Right lung (tissue), 5 donors: ENCODE results near the gene CPT1B. TPM values are rescaled to one million over a fixed set of nuclear protein-coding genes. Genes with fewer than 3 reads are reported as not detected.
A peak's percentile ranks its signal among the peaks of the same experiment; 100 is the strongest.
"Not testable (repeated sequence)": the region's sequence is repeated elsewhere in the genome, so short reads cannot be mapped to it uniquely, and the experiment has no call there.

ENCODE experiments used
- DNase-seq, 2 donors: peaks; one replicate each; pipeline ENCODE4 v3.0.0-alpha.2; 2013
- polyA plus RNA-seq, 5 donors: library from polyadenylated mRNA; unstranded; fragments of 120-200 nt; gene quantifications; one replicate each; pipeline versions ENCODE4 v1.2.1 to v1.2.3, GENCODE V29; 2013; ENCODE audit warnings: inconsistent platforms in 1 of 5, low replicate concordance in 1 of 5; ENCODE audit not compliant: insufficient read length in 5 of 5, insufficient read depth in 1 of 5

Gene CPT1B
- polyA plus RNA-seq, 5 donors = 8.8 to 12.4 (median 12.1) TPM

- no peak for DNase-seq
Measured at GRCh38 chr22:50547263-50547985, 30.8 kb downstream of the CPT1B start.

DNA sequence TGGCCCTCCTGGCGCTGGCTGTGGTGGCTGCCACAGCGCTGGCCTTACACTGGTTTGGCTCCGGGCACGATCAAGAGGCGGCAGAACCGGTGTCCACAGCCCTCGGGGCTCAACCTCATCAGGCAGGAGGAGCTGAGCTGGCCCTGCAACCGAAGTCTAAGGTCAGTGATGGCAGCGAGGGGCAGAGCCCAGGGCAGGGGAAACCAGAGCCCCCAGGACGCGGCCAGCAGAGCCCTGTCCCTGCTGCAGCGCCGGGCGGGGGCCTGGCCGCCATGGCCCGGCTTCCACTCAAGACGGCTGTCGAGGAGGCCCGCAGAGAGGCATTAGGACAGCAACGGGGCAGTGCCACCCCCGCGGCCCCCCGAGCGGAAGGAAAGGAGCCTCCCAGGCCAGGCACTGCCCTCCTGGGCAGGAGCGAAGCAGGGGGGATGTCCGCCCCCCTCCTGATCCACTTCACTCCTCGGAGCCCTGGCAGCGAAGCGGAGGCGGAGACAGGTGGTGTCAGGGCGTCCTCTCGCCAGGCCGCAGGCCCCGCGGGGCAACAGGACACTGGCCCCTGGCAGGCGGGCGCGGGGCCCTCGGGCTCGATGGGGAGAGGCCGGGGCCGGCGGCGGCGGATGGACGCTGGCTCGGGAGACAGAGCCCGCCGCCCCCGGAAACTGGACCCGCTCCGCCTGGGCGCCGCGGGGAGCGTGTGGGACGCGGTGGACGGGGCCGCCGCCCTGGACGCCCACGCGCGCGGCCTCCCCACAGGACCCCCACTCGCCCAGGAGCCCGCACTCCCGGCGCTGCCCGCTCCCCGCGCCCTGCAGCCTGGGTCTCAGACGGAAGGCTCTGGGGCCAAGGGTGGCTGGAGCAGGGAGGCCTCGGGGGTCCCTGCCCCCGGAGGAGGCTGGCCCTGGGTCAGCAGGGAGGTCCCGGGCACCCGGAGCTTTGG is 31.6 kb downstream of the CPT1B start:
- no peak for DNase-seq

- DNase-seq = no peak
Measured at GRCh38 chr22:50545522-50546325, 32.5 kb downstream of the CPT1B start, which contains the start of gene KLHDC7B. Gene KLHDC7B, plus strand, starts transcription at chr22:50545899. Its CDS starts 345 bp downstream, at chr22:50546244.

- DNase-seq = no peak
Measured at GRCh38 chr22:50544746-50545253, 33.4 kb downstream of the CPT1B start.

- peak in 1 of 2 donors; percentile 51 for DNase-seq
Measured at GRCh38 chr22:50544078-50544745, 34.0 kb downstream of the CPT1B start.

- no peak for DNase-seq
Measured at GRCh38 chr22:50542416-50542927, 35.8 kb downstream of the CPT1B start.

- not testable (repeated sequence) for DNase-seq
Measured at GRCh38 chr22:50541667-50542026, 36.6 kb downstream of the CPT1B start.

DNA sequence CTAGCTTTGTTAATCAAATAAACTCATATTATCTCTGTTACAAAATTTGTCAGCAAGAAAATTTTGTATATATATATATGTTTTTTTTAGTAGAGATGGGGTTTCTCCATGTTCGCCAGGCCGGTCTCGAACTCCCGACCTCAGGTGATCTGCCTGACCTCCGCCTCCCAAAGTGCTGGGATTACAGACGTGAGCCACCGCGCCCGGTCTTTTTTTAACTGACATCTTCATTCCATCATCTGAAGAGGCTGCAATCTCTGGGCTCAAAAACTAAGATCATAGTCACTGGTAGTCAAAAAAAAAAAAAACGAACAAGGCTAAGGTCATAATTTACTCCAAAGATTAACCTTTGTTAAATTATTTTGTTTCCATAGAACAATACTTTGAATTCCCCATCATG is 37.8 kb downstream of the CPT1B start:
- DNase-seq = no peak

- no peak for DNase-seq
Measured at GRCh38 chr22:50537765-50538164, 40.5 kb downstream of the CPT1B start.

- no peak for DNase-seq
Measured at GRCh38 chr22:50536226-50536625, 42.0 kb downstream of the CPT1B start.

DNA sequence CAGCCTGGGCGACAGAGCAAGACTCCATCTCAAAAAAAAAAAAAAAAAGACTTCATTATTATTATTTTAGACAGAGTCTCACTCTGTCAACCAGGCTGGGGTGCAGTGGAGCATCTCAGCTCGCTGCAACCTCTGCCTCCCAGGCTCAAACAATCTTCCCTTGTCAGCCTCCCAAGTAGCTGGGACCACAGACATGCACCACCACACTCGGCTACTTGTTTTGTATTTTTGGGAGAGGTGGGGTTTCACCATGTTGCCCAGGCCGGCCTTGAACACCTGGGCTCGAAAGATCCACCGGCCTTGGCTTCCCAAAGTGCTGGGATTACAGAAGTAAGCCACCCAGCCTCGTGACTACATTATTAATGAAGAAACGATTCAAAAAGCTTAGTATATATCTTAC is 43.1 kb downstream of the CPT1B start:
- DNase-seq = no peak

GRCh38 chr22:50533856-50534711 is 44.1 kb downstream of the CPT1B start:
- DNase-seq = not testable (repeated sequence)

DNA sequence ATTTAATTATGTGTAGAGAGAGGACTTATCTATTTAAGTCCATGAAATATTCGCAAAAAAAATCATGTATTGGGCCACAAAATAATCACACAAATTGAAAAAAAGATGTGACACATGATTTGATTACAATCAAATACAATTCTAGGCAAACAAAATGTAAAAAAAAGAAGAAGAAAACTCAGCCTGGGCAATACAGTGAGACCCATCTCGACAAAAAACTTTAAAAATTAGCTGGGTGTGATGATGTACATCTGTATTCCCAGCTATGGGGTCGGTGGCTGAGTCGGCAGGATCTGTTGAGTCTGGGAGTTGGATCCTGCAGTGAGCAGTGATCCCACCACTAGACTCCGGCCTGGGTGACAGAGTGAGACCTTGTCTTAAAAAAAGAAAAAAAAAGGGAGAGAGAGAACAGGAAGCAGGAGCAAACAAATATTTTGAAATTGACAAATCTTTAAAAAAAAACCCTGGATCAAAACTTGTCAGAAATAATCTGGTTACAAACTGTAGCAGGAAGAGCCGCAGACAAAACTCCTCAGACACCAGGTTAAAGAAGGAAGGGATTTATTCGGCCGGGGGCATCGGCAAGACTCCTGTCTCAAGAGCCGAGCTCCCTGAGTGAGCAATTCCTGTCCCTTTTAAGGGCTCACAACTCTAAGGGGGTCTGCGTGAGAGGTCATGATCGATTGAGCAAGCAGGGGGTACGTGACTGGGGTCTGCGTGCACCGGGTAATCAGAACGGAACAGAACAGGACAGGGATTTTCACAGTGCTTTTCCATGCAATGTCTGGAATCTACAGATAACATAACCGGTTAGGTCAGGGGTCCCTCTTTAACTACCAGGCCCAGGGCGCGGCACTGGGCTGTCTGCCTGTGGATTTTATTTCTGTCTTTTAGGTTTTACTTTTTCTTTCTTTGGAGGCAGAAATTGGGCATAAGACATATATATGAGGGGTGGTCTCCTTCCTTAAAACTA is 45.1 kb downstream of the CPT1B start:
- no peak for DNase-seq

GRCh38 chr22:50531962-50532674 is 46.1 kb downstream of the CPT1B start:
- DNase-seq = peak; percentile 64 to 74

GRCh38 chr22:50531546-50531961 is 46.7 kb downstream of the CPT1B start:
- DNase-seq = no peak

DNA sequence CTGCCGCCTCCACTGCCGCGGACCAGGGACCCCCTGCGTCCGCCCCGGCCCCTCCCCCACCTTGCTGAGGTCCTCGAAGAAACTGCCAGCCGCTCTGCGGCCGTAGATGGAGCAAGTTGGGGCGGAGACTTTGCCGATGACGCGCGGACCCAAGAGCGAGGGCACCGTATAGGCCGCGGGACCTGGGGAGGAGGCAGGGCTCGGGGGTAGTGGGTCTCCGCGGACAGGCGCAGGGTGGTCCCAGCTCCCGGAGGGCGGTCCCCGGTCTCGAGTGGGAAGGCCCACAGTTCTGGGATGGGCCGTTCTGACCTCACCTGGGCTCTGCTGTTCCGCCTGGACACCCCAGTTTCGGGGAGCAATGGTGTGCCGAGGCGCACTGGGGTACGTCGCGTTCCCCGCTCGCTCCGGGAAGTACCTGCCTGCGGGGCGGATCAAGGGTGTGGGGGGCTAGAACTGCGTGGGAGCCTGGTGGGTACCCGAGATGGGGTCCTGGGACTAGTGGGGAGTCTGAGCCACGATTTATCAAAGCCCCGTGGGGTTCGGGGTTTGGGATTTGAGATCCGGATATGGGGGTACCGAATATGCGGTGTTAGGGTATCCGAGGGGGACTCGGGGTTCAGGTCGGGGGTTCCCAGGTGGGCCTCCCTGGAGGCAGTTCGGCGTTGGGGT is 47.2 kb downstream of the CPT1B start:
- DNase-seq = peak; percentile 61 to 68

- peak in 1 of 2 donors; percentile 45 for DNase-seq
Measured at GRCh38 chr22:50530580-50530876, 47.7 kb downstream of the CPT1B start.
